Measurements from ENCODE around the gene ISG20.

Gene ISG20

DNA sequence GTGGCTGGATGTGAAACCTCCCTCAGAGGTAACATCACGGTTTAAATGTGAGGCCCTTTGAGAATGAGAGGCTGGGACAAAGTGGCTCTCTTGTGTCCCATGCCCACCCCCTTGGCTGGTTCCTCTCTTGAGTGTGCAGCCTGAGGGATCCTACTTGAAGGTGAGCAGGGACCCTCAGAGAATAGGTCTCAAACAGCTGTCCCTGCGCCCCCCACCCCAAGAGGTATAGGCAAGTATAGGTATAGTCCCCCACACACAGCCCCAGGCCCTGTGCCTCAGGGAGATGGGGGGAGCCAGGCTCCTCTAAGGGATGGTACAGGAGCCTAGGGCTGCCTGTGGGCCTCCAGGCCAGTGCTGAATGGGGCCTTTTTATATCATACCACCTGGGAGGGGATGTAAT lies 61.9 kb downstream of the ISG20 start:
- Histone ChIP-seq H3K4me3 (ENCODE audit: low read length, poor library complexity, severe bottlenecking) (no peak overlapping the region), H3K4me2 (ENCODE audit: low read depth, low read length, poor library complexity, severe bottlenecking) (no peak overlapping the region), H3K9me3 (ENCODE audit: insufficient read depth, low read depth, low read length) (no peaks in the 10 kb centered on the region), H4K20me1 (ENCODE audit: insufficient read depth, low read length, poor library complexity, severe bottlenecking) (no peaks in the 10 kb centered on the region), H3K4me1 (ENCODE audit: insufficient read depth, low read length, poor library complexity, severe bottlenecking) (no peaks in the 10 kb centered on the region), H2AFZ (ENCODE audit: low read length) (no peak overlapping the region), H3K27me3 (ENCODE audit: insufficient read depth, low read length, poor library complexity, severe bottlenecking) (no peaks in the 10 kb centered on the region), H3K9me2 (replicated peaks; ENCODE audit: low read depth, low read length) (no peaks in the 10 kb centered on the region), H3K36me3 (ENCODE audit: insufficient read depth, low read length) (no peaks in the 10 kb centered on the region), H3F3A (ENCODE audit: low read depth) (no peaks in the 10 kb centered on the region), H3K9ac (ENCODE audit: low read depth, low read length, poor library complexity, severe bottlenecking) (no peak overlapping the region), H3K79me2 (ENCODE audit: insufficient read depth, low read length) (no peaks in the 10 kb centered on the region)
- TF ChIP-seq EZH2phosphoT487 (IDR thresholded peaks at IDR 0.05; ENCODE audit: borderline replicate concordance) = no peak
- TF ChIP-seq, protein P1, sequence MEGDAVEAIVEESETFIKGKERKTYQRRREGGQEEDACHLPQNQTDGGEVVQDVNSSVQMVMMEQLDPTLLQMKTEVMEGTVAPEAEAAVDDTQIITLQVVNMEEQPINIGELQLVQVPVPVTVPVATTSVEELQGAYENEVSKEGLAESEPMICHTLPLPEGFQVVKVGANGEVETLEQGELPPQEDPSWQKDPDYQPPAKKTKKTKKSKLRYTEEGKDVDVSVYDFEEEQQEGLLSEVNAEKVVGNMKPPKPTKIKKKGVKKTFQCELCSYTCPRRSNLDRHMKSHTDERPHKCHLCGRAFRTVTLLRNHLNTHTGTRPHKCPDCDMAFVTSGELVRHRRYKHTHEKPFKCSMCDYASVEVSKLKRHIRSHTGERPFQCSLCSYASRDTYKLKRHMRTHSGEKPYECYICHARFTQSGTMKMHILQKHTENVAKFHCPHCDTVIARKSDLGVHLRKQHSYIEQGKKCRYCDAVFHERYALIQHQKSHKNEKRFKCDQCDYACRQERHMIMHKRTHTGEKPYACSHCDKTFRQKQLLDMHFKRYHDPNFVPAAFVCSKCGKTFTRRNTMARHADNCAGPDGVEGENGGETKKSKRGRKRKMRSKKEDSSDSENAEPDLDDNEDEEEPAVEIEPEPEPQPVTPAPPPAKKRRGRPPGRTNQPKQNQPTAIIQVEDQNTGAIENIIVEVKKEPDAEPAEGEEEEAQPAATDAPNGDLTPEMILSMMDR (conservative IDR thresholded peaks at IDR 0.05; ENCODE audit: low read length) = no peak

GRCh38 chr15:88701561-88702095 lies 62.8 kb downstream of the ISG20 start:
- Histone ChIP-seq H3K4me3 (ENCODE audit: low read length, poor library complexity, severe bottlenecking) (no peak overlapping the region), H3K9me3 (ENCODE audit: insufficient read depth, low read depth, low read length) (no peaks in the 10 kb centered on the region), H3K9ac (ENCODE audit: low read depth, low read length, poor library complexity, severe bottlenecking) (no peak overlapping the region), H3K36me3 (ENCODE audit: insufficient read depth, low read length) (no peaks in the 10 kb centered on the region), H3K79me2 (ENCODE audit: insufficient read depth, low read length) (no peaks in the 10 kb centered on the region), H3F3A (ENCODE audit: low read depth) (no peaks in the 10 kb centered on the region), H2AFZ (ENCODE audit: low read length) (no peak overlapping the region), H3K4me1 (ENCODE audit: insufficient read depth, low read length, poor library complexity, severe bottlenecking) (no peaks in the 10 kb centered on the region), H3K4me2 (ENCODE audit: low read depth, low read length, poor library complexity, severe bottlenecking) (no peak overlapping the region), H3K9me2 (replicated peaks; ENCODE audit: low read depth, low read length) (no peaks in the 10 kb centered on the region), H3K27me3 (ENCODE audit: insufficient read depth, low read length, poor library complexity, severe bottlenecking) (no peaks in the 10 kb centered on the region), H4K20me1 (ENCODE audit: insufficient read depth, low read length, poor library complexity, severe bottlenecking) (no peaks in the 10 kb centered on the region)
- no peak for TF ChIP-seq EZH2phosphoT487 (IDR thresholded peaks at IDR 0.05; ENCODE audit: borderline replicate concordance)
- TF ChIP-seq, protein P1 (conservative IDR thresholded peaks at IDR 0.05; ENCODE audit: low read length) = peak; percentile 70

- H3K79me2 ChIP-seq (ENCODE audit: insufficient read depth, low read length) = no peaks in the 10 kb centered on the region
Measured at GRCh38 chr15:88702983-88703382, 64.2 kb downstream of the ISG20 start.

More at GRCh38 chr15:88702983-88703382, 64.2 kb downstream of the ISG20 start:
- H2AFZ ChIP-seq (ENCODE audit: low read length) = no peak overlapping the region
- H3K9me2 ChIP-seq (replicated peaks; ENCODE audit: low read depth, low read length) = no peaks in the 10 kb centered on the region
- no peaks in the 10 kb centered on the region for H3K9me3 ChIP-seq (ENCODE audit: insufficient read depth, low read depth, low read length)
- H3K4me1 ChIP-seq (ENCODE audit: insufficient read depth, low read length, poor library complexity, severe bottlenecking) = no peaks in the 10 kb centered on the region
- no peak overlapping the region for H3K4me3 ChIP-seq (ENCODE audit: low read length, poor library complexity, severe bottlenecking)
- no peak overlapping the region for H3K9ac ChIP-seq (ENCODE audit: low read depth, low read length, poor library complexity, severe bottlenecking)
- H3K27me3 ChIP-seq (ENCODE audit: insufficient read depth, low read length, poor library complexity, severe bottlenecking) = no peaks in the 10 kb centered on the region
- no peaks in the 10 kb centered on the region for H4K20me1 ChIP-seq (ENCODE audit: insufficient read depth, low read length, poor library complexity, severe bottlenecking)
- H3K4me2 ChIP-seq (ENCODE audit: low read depth, low read length, poor library complexity, severe bottlenecking) = no peak overlapping the region
- TF ChIP-seq, protein P1 (conservative IDR thresholded peaks at IDR 0.05; ENCODE audit: low read length) = no peak
- TF ChIP-seq EZH2phosphoT487 (IDR thresholded peaks at IDR 0.05; ENCODE audit: borderline replicate concordance) = no peak
- H3F3A ChIP-seq (ENCODE audit: low read depth) = no peaks in the 10 kb centered on the region
- no peaks in the 10 kb centered on the region for H3K36me3 ChIP-seq (ENCODE audit: insufficient read depth, low read length)

All from Loucy (cell line).